ENCODE measurements around the gene AOC1. TPM values are rescaled to one million over a fixed set of nuclear protein-coding genes. Genes with fewer than 3 reads are reported as not detected.

AOC1 gene
- total and polyA plus RNA-seq, 10 of the 15 experiments (the other 5 are each of a cell fraction or from before 2014, with no cell fraction given), result 0.07 TPM; not detected in 9

DNA sequence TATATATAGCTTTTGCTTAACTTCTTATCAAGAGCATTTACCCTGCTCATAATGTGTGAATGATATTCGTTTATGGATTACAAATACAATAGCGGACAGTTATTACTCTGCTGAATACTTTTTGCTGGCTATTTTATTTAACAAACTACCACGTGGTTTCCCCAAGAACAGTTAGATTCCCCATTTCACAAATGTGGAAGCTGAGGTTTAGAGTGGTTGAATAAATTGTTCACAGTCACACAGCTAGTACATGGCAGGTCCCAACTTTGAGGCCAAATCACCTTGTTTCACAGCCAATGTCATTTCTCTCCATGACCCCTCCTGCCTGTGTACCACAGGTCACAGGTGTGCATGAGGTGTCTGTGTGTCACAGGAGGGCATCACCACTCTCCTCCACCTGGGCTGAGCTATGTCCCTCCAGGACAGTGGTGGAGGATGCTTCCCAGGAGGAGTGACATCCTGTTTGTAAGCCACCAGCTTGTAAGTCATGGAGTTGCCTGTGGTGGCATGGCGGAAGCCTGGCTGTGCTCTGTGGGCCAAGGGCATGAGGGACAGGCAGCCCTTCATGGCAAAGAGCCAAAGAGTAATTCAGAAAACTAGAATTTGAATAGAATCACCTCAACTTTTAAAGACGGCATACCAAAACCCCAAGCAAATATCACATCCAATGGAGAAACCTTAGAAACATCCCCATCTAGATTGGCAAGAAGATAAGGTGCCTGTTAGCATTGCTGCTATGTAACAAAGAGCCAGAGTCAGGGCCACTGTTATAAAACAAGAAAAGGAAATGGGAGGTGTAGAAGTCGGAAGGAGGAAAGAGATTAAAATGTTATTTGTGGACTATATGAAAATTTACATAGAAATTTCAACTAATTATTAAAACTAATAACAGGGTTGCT, 51.9 kb downstream of the AOC1 start:
- H3K9ac ChIP-seq (ENCODE audit: control insufficient read depth, insufficient read depth, low read length), result no peak overlapping the region
- H4K20me1 ChIP-seq (ENCODE audit: control insufficient read depth, insufficient read depth), result no peaks in the 10 kb centered on the region
- no peaks in the 10 kb centered on the region for H3K4me1 ChIP-seq (ENCODE audit: control insufficient read depth, insufficient read depth, low read length)
- in situ Hi-C loops (cut with MboI) (loop anchor here (5.0 kb wide), 1 partner anchor 83 kb away; no protein-coding TSS in a partner anchor), intact Hi-C loops (cut with micrococcal nuclease; ENCODE audit: unreplicated experiment) (no loop called here)
- H2AFZ ChIP-seq (ENCODE audit: control insufficient read depth, low read depth, low read length), result no peak overlapping the region
- no peak overlapping the region for H3K4me3 ChIP-seq
- no peaks in the 10 kb centered on the region for H3K9me3 ChIP-seq (replicated peaks; ENCODE audit: control insufficient read depth, insufficient read depth, low read length)
- no TSS peak for BruUV-seq (replicated peaks)
- FAIRE-seq (no peak), ATAC-seq (no peak), DNase-seq (ENCODE audit: low read depth, low spot score) (no peak)
- CTCF ChIA-PET, result interaction anchor here (1.1 kb wide), 1 partner anchor 28 kb away, joined by 3 read pairs; no protein-coding TSS in a partner anchor
- H3K27me3 ChIP-seq (replicated peaks in 1 of 2; ENCODE audit: control insufficient read depth in 2 of 2, insufficient read depth in 2 of 2, low read length in 1 of 2), result peaks cover 0 to 2% of the 10 kb centered on the region in 2 experiments; a peak in 2 of 4 replicates
- SMC1A ChIA-PET (ENCODE audit: uncharacterized antibody, unreplicated experiment), result no interaction called here
- POLR2A ChIA-PET, result no interaction called here
- no peaks in the 10 kb centered on the region for H3K36me3 ChIP-seq (ENCODE audit: control insufficient read depth in 2 of 2, insufficient read depth in 2 of 2, low read length in 1 of 2)
- WGBS (ENCODE audit: insufficient coverage, insufficient replicate concordance, low lambda C conversion rate, missing lambda C conversion rate), result 17% methylated on average over 6 of the region's 6 CpGs
- H3K4me2 ChIP-seq (ENCODE audit: control insufficient read depth, insufficient read depth), result no peak overlapping the region
- TF ChIP-seq RFX5 (IDR thresholded peaks at IDR 0.05; ENCODE audit: low read depth, low read length) (no peak), HDAC2 (IDR thresholded peaks at IDR 0.05) (no peak), FOXK2 (IDR thresholded peaks at IDR 0.05) (no peak), MTA3 (IDR thresholded peaks at IDR 0.05; ENCODE audit: borderline replicate concordance, low read length) (no peak), MEF2B (IDR thresholded peaks at IDR 0.05; ENCODE audit: partially characterized antibody, poor library complexity, severe bottlenecking) (no peak), SMAD5 (IDR thresholded peaks at IDR 0.05; ENCODE audit: low read depth) (no peak), RELA (IDR thresholded peaks at IDR 0.05; ENCODE audit: borderline replicate concordance, partially characterized antibody) (no peak), IKZF1 (conservative IDR thresholded peaks at IDR 0.05) (no peak)
- TF ChIP-seq, protein P1, sequence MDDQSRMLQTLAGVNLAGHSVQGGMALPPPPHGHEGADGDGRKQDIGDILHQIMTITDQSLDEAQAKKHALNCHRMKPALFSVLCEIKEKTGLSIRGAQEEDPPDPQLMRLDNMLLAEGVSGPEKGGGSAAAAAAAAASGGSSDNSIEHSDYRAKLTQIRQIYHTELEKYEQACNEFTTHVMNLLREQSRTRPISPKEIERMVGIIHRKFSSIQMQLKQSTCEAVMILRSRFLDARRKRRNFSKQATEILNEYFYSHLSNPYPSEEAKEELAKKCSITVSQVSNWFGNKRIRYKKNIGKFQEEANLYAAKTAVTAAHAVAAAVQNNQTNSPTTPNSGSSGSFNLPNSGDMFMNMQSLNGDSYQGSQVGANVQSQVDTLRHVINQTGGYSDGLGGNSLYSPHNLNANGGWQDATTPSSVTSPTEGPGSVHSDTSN (IDR thresholded peaks at IDR 0.05; ENCODE audit: insufficient replicate concordance, low read depth, low read length), result no peak
- TF ChIP-seq, protein P2, sequence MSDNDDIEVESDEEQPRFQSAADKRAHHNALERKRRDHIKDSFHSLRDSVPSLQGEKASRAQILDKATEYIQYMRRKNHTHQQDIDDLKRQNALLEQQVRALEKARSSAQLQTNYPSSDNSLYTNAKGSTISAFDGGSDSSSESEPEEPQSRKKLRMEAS (IDR thresholded peaks at IDR 0.05; ENCODE audit: low read depth, low read length), result no peak
- TF ChIP-seq, protein P3, sequence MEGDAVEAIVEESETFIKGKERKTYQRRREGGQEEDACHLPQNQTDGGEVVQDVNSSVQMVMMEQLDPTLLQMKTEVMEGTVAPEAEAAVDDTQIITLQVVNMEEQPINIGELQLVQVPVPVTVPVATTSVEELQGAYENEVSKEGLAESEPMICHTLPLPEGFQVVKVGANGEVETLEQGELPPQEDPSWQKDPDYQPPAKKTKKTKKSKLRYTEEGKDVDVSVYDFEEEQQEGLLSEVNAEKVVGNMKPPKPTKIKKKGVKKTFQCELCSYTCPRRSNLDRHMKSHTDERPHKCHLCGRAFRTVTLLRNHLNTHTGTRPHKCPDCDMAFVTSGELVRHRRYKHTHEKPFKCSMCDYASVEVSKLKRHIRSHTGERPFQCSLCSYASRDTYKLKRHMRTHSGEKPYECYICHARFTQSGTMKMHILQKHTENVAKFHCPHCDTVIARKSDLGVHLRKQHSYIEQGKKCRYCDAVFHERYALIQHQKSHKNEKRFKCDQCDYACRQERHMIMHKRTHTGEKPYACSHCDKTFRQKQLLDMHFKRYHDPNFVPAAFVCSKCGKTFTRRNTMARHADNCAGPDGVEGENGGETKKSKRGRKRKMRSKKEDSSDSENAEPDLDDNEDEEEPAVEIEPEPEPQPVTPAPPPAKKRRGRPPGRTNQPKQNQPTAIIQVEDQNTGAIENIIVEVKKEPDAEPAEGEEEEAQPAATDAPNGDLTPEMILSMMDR (IDR thresholded peaks at IDR 0.05 in 2 of 3, conservative IDR thresholded peaks at IDR 0.05 in 1 of 3; ENCODE audit: control insufficient read depth in 2 of 3, extremely low read depth in 1 of 3, insufficient read depth in 1 of 3, low read depth in 3 of 3, low read length in 3 of 3), result no peak
- TF ChIP-seq, protein P4, sequence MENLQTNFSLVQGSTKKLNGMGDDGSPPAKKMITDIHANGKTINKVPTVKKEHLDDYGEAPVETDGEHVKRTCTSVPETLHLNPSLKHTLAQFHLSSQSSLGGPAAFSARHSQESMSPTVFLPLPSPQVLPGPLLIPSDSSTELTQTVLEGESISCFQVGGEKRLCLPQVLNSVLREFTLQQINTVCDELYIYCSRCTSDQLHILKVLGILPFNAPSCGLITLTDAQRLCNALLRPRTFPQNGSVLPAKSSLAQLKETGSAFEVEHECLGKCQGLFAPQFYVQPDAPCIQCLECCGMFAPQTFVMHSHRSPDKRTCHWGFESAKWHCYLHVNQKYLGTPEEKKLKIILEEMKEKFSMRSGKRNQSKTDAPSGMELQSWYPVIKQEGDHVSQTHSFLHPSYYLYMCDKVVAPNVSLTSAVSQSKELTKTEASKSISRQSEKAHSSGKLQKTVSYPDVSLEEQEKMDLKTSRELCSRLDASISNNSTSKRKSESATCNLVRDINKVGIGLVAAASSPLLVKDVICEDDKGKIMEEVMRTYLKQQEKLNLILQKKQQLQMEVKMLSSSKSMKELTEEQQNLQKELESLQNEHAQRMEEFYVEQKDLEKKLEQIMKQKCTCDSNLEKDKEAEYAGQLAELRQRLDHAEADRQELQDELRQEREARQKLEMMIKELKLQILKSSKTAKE (IDR thresholded peaks at IDR 0.05; ENCODE audit: low read depth, poor library complexity, severe bottlenecking), result no peak
- H3K27ac ChIP-seq (ENCODE audit: control insufficient read depth, insufficient read depth), result no peak overlapping the region
- RAD21 ChIA-PET (ENCODE audit: unreplicated experiment), result no interaction called here
- no peaks in the 10 kb centered on the region for H3K79me2 ChIP-seq (ENCODE audit: control insufficient read depth, insufficient read depth, low read length)

All from GM12878 (cell line).